Activated naive CD4-positive, alpha-beta T cell treated with anti-CD3 and anti-CD28 coated beads for 36 hours (primary cell): ENCODE results near the gene MEIOB. TPM values are rescaled to one million over a fixed set of nuclear protein-coding genes. Genes with fewer than 3 reads are reported as not detected.

Experiments used
- CTCF ChIA-PET: fragments of 350-600 bp; sonication (Branson Sonifier 250); formaldehyde crosslinking; loops from one replicate; lab custom pipeline; 2021; ENCODE audit warnings: antibody characterized with exemption; lab: Charles Lee
- DNase-seq: peaks from one replicate; pipeline ENCODE4 v3.0.0-alpha.2; 2020
- H3K27ac Mint-ChIP-seq: one replicate; pipeline ENCODE4 v1.8.0; 2021; ENCODE audit warnings: mild to moderate bottlenecking, mixed read lengths
- H3K27me3 Mint-ChIP-seq: one replicate; pipeline ENCODE4 v1.8.0; 2021; ENCODE audit warnings: low read depth, mixed read lengths
- H3K36me3 Mint-ChIP-seq: one replicate; pipeline ENCODE4 v1.8.0; 2021; ENCODE audit warnings: low read depth, mixed read lengths
- H3K4me1 Mint-ChIP-seq: one replicate; pipeline ENCODE4 v1.8.0; 2021; ENCODE audit warnings: low read depth, mixed read lengths
- H3K4me3 Mint-ChIP-seq: one replicate; pipeline ENCODE4 v1.8.0; 2021; ENCODE audit warnings: mild to moderate bottlenecking, moderate library complexity, mixed read lengths
- H3K9me3 Mint-ChIP-seq: one replicate; pipeline ENCODE4 v1.8.0; 2021; ENCODE audit warnings: mixed read lengths
- intact Hi-C: fragments of 100-400 bp; cut with micrococcal nuclease; formaldehyde crosslinking; loops from one replicate; pipeline ENCODE4 v1.15.1; 2023
- total RNA-seq, 2 experiments: library from RNA; stranded (reverse); gene quantifications; one replicate each; pipeline ENCODE4 v1.2.3, GENCODE V29; 2021

Gene MEIOB
- total RNA-seq, 2 experiments from 2014 or later, result 0.52 to 0.76 TPM

DNA sequence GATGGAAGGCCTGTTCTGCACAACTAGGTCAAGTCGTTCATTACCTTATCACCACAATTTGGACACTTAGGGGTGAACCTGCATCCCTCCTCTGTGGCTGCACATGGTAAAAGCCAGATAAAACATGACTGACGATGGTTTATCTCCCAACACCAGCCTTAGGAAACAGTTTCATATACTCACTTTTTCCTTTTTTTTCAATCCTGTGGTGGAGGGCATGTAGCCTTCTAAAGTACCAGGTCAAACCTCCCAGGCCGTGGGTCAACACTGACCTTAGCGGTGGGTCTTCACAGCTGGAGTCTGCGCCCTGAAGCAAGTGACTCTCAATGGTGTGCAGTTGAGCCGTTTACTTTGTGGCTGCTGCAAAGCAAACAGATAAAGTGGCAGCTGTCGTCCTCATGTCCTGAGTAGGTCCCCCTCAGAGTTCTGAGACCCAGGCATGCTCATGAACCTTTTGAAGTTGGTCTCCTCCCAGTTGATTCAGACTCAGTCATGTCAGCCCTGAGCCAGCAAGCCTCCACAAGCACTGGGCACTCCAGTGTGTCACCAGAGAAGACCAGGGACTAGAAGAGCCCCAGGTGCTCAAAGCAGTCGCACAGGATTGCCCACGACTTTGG is 39.0 kb downstream of the MEIOB start:
- Mint-ChIP-seq H3K4me1 (peaks cover 27% of the 10 kb centered on the region), H3K27ac (no peak overlapping the region), H3K27me3 (no peaks in the 10 kb centered on the region), H3K9me3 (no peaks in the 10 kb centered on the region), H3K36me3 (no peaks in the 10 kb centered on the region), H3K4me3 (no peak overlapping the region)
- intact Hi-C loops, result no loop called here
- CTCF ChIA-PET, result interaction anchor here (0.6 kb wide), 1 partner anchor 61 kb away, joined by 3 read pairs; the partner anchor contains the start of gene NME3
- no peak for DNase-seq

DNA sequence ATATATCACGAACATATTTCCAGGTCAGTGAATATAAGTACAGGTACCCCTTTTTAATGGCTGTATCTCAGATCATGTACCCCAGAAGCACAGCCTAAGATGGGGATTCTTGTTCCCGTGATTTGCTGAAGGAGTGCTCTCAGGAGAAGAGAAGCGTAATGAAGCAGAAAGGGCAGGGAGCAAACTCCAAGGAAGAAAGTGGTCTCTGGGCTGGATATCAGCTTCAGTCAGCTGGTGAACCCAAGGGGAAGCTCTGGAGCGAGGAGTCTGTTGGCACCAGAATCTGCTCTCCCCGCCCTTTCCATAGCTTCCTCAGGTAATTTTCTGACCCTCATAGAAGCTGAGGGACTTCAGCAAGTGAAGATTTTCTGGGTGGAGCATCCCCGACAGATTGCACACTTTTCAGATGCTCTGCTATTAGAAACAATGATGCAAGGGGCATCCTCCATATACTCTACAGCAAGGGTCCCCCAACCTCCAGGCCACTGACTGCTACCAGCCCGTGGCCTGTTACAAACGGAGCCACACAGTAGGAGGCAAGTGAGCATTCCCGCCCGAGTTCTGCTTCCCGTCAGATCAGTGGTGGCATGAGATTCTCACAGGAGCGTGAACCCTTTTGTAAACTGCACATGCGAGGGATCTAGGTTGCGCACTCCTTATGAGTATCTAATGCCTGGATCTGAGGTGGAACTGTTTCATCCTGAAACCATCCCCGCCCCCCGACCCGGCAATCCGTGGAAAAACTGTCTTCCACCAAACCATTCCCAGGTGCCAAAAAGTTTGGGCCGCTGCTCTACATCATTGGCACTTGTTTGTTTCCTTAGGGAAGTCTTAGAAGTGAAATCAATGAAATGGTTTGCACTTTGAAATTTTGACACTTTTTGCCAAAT is 40.5 kb downstream of the MEIOB start:
- Mint-ChIP-seq H3K9me3 (no peaks in the 10 kb centered on the region), H3K4me3 (no peak overlapping the region), H3K27ac (no peak overlapping the region), H3K27me3 (no peaks in the 10 kb centered on the region), H3K4me1 (peaks cover 32% of the 10 kb centered on the region), H3K36me3 (peaks cover 1% of the 10 kb centered on the region)
- DNase-seq, result no peak
- CTCF ChIA-PET, result interaction anchor here (0.6 kb wide), 1 partner anchor 1444 kb away, joined by 6 read pairs; no protein-coding TSS in a partner anchor
- intact Hi-C loops, result no loop called here

DNA sequence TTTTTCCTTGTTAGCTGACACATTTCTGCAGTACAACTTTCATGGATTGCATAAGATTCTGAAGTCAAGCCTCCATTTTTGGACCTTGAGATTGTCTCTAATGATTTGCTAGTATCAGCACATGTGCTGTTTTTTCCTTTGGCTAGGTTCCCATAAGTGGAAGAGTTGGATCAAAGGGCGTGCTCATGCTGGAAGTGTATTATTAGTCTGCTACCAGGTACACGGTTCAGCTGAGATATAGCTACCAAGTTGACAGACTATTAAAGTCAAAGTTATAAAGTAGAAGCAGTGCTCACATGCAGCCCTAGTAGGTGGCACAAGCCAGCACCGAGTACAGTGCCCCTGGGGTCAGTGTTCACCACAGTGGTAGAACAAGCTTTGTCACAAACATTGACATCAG is 41.8 kb downstream of the MEIOB start:
- intact Hi-C loops, result no loop called here
- DNase-seq, result no peak
- no peak overlapping the region for H3K4me3 Mint-ChIP-seq
- H3K9me3 Mint-ChIP-seq, result no peaks in the 10 kb centered on the region
- no peaks in the 10 kb centered on the region for H3K27me3 Mint-ChIP-seq
- no peak overlapping the region for H3K27ac Mint-ChIP-seq
- CTCF ChIA-PET, result no interaction called here
- H3K4me1 Mint-ChIP-seq, result peaks cover 39% of the 10 kb centered on the region
- peaks cover 1% of the 10 kb centered on the region for H3K36me3 Mint-ChIP-seq

- no peaks in the 10 kb centered on the region for H3K27me3 Mint-ChIP-seq
- no peak overlapping the region for H3K27ac Mint-ChIP-seq
These were observed 43.1 kb downstream of the MEIOB start for GRCh38 chr16:1828645-1829410.

DNA sequence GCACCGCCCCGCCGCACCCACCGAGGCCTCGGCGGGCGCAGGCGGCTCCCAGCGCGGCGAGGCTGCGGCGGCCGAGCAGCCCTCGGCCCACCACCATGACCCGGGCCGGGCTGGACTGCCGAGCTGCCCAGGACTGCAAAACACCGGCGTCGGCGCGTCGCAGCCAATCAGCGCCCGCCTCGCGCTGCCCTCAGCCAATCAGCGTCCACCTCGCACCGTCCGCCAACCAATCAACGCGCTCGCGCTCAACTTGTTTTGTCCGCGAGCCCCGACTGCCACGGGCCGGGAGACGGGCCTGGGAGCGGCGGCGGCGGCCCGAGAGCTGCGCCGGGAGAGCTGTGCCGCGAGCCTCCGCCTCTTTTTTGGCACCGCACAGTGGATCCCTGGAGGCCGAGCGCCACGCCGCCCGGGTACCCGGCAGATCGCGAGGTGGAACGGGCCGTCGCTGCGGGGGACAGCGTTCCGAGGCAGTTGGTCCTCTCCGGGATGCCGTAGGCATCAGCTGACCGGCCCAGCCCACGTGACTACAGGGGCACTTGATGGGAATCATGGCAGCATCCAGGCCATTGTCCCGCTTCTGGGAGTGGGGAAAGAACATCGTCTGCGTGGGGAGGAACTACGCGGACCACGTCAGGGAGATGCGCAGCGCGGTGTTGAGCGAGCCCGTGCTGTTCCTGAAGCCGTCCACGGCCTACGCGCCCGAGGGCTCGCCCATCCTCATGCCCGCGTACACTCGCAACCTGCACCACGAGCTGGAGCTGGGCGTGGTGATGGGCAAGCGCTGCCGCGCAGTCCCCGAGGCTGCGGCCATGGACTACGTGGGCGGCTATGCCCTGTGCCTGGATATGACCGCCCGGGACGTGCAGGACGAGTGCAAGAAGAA is 45.0 kb downstream of the MEIOB start, which contains the start of the genes FAHD1 and HAGH:
Gene FAHD1 (plus strand): TSS at position 516 of the 883 bp plus-strand sequence. CDS start 33 bp downstream, at position 549.
Gene HAGH (minus strand): TSS at position 135 of the 883 bp plus-strand sequence. CDS start 38 bp downstream, at position 97.
- intact Hi-C loops, result loop anchor here (1.0 to 2.0 kb wide), 3 partner anchors 28 to 149 kb away; partner anchors contain the start of genes EME2, JPT2 and MRPS34
- peaks cover 1% of the 10 kb centered on the region for H3K36me3 Mint-ChIP-seq
- CTCF ChIA-PET, result interaction anchor here (0.6 to 1.0 kb wide), 3 partner anchors 11 to 37 kb away, joined by 3 read pairs; no protein-coding TSS in a partner anchor
- H3K4me1 Mint-ChIP-seq, result peaks cover 50% of the 10 kb centered on the region
- no peaks in the 10 kb centered on the region for H3K9me3 Mint-ChIP-seq
- peak; percentile 92 for DNase-seq
- no peaks in the 10 kb centered on the region for H3K27me3 Mint-ChIP-seq
- H3K4me3 Mint-ChIP-seq, result peak within 1 kb of the TSS; percentile 91
- peak within 1 kb of the TSS; percentile 78 for H3K27ac Mint-ChIP-seq

More at GRCh38 chr16:1828645-1829410, 43.1 kb downstream of the MEIOB start:
- Mint-ChIP-seq H3K4me1 (peaks cover 50% of the 10 kb centered on the region), H3K9me3 (no peaks in the 10 kb centered on the region), H3K36me3 (peaks cover 1% of the 10 kb centered on the region), H3K4me3 (peak overlapping the region; percentile 91)
- intact Hi-C loops, result no loop called here
- no peak for DNase-seq
- CTCF ChIA-PET, result no interaction called here

DNA sequence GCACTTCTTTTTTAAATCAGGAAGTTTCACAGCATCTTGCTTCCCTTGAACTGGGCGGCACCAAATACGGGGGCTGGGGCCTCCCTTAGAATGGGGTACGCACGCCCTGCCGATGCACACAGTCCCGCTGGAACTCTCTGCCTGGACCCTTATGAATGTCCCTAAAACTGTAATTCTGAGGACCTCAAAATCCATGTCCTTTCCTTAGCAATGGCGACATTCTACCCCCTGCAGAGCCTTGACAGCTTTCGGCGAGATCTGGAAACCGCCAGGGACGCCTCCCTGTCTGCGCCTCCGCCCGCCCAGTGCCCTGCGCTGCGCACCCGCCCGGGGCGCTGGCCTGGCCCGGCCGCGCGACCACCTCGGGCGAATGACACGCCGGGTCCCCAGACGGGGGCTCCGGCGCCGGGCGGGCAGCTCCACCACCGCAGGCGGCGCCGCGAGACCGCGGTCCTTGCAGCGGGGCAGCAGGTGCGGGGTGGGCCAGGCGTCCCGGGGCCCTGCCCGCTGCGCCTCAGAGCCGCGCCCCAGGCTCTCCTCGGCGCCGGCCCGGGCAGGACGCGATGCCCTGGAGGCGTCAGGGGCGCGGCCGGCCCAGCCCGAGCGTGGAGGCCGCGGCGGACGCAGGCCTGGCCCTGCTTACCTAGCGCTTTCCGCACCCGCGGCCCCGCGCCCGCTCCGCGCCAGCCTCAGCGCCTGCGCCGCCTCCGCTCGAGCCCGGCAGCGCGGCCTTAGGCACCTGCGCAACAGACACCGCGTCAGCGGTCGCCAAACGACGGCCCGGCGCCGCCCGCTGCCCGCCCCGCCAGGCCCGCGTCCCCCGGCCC is 45.9 kb downstream of the MEIOB start:
- Mint-ChIP-seq H3K27ac (no peak overlapping the region), H3K9me3 (no peaks in the 10 kb centered on the region), H3K27me3 (no peaks in the 10 kb centered on the region), H3K36me3 (peaks cover 1% of the 10 kb centered on the region), H3K4me1 (peaks cover 50% of the 10 kb centered on the region), H3K4me3 (peak overlapping the region; percentile 74)
- intact Hi-C loops, result loop anchor here (1.0 to 2.0 kb wide), 2 partner anchors 29 to 53 kb away; partner anchors contain the start of genes EME2 and MRPS34
- DNase-seq, result peak; percentile 66
- CTCF ChIA-PET, result interaction anchor here (0.6 to 1.6 kb wide), 3 partner anchors 18 to 43 kb away, joined by 3 to 5 read pairs (median 3); partner anchors contain the start of genes NUBP2 and SPSB3

DNA sequence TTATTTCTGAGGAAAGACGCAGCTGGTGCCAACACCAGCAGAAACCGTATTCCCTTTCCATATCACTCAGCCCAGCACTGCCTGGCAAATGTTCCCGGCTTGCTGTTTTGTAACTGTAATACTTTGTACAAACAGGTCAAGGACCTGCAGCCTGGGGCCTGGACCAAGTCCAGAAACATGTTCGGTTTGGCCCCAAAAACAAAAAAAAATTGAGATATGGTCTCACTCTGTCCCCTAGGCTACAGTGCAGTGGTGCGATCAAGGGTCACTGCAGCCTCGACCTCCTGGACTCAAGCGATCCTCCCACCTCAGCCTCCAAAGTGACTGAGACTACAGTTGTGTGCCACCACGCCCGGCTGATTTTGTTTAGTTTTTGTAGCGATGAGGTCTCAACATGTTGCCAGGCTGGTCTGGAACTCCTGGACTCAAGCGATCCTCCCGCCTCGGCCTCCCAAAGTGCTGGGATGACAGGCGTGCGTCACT is 46.5 kb downstream of the MEIOB start:
- H3K9me3 Mint-ChIP-seq, result no peaks in the 10 kb centered on the region
- CTCF ChIA-PET, result interaction anchor here (0.6 to 1.6 kb wide), 3 partner anchors 34 to 1119 kb away, joined by 3 to 5 read pairs (median 3); partner anchors contain the start of genes NUBP2 and SPSB3
- peaks cover 1% of the 10 kb centered on the region for H3K36me3 Mint-ChIP-seq
- H3K27me3 Mint-ChIP-seq, result no peaks in the 10 kb centered on the region
- intact Hi-C loops, result no loop called here
- H3K4me1 Mint-ChIP-seq, result peaks cover 48% of the 10 kb centered on the region
- no peak for DNase-seq
- peak overlapping the region; percentile 74 for H3K4me3 Mint-ChIP-seq
- no peak overlapping the region for H3K27ac Mint-ChIP-seq

- no peaks in the 10 kb centered on the region for H3K27me3 Mint-ChIP-seq
- intact Hi-C loops, result no loop called here
- peaks cover 3% of the 10 kb centered on the region for H3K36me3 Mint-ChIP-seq
- CTCF ChIA-PET, result no interaction called here
- no peak overlapping the region for H3K27ac Mint-ChIP-seq
- DNase-seq, result peak; percentile 21
- H3K9me3 Mint-ChIP-seq, result no peaks in the 10 kb centered on the region
- H3K4me3 Mint-ChIP-seq, result no peak overlapping the region
- peaks cover 32% of the 10 kb centered on the region for H3K4me1 Mint-ChIP-seq
These were observed 48.1 kb downstream of the MEIOB start for GRCh38 chr16:1823821-1824220.

- intact Hi-C loops, result no loop called here
- peaks cover 3% of the 10 kb centered on the region for H3K36me3 Mint-ChIP-seq
- H3K4me1 Mint-ChIP-seq, result peaks cover 24% of the 10 kb centered on the region
- no peaks in the 10 kb centered on the region for H3K27me3 Mint-ChIP-seq
- H3K4me3 Mint-ChIP-seq, result no peak overlapping the region
- CTCF ChIA-PET, result no interaction called here
- DNase-seq, result no peak
- H3K27ac Mint-ChIP-seq, result no peak overlapping the region
- no peaks in the 10 kb centered on the region for H3K9me3 Mint-ChIP-seq
These were observed 49.2 kb downstream of the MEIOB start for GRCh38 chr16:1822801-1823200.

DNA sequence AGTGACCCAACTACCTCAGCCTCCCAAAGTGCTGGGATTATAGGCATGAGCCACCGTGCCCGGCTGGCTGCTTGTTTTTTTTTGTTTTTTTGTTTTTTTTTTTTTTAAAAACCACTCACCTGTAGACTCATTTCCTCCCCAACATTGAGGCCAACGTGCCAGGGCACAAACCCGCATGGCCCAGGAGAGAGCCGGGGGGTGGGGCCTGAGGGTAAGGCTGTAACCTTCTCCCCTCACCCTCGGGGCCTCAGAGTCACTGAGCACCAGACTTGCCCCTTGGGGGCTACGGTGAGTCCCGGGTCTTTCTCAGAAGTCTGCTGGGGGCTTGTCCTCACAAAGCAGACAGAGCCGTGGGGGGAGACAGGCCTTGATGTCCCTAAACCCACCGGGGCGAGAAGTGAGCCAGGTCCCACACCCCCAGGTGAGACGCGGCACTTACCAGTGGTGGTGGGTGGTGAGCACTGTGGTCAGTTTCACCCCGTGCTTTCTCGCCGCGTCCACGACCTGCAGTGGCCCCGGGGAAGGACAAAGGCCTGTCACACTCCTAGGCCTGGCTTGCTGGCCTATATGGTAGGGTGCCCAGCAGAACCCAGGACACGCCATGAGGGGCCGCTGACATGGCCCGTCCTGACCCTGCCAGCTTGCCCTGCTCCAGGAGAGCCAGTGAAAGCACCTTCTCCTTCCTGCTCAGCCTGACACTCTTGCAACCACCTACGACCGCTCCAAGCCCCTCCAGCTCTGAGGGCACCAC is 49.9 kb downstream of the MEIOB start:
- Mint-ChIP-seq H3K27ac (no peak overlapping the region), H3K4me1 (peaks cover 20% of the 10 kb centered on the region), H3K9me3 (no peaks in the 10 kb centered on the region), H3K4me3 (no peak overlapping the region), H3K27me3 (no peaks in the 10 kb centered on the region), H3K36me3 (peaks cover 2% of the 10 kb centered on the region)
- DNase-seq, result no peak
- CTCF ChIA-PET, result no interaction called here
- intact Hi-C loops, result no loop called here
